CD4-positive, alpha-beta T cell (primary cell): Measurements from ENCODE around the gene THRB. TPM values are rescaled to one million over a fixed set of nuclear protein-coding genes. Genes with fewer than 3 reads are reported as not detected.

Experiments
- ATAC-seq: fragments of 200-7000 bp; cut with Tn5 transposase; one replicate; pipeline ENCODE4 v1.10.0; 2022; ENCODE audit warnings: mild to moderate bottlenecking; ENCODE audit not compliant: poor library complexity
- CTCF ChIA-PET: fragments of 350-600 bp; sonication (Branson Sonifier 250); formaldehyde crosslinking; loops from one replicate; lab custom pipeline; 2021; ENCODE audit warnings: antibody characterized with exemption, inconsistent platforms; lab: Charles Lee
- POLR2A ChIA-PET: fragments of 350-600 bp; sonication (Branson Sonifier 250); formaldehyde crosslinking; loops from one replicate; lab custom pipeline; 2021; ENCODE audit warnings: antibody characterized with exemption, inconsistent platforms; lab: Charles Lee
- DNase-seq, 14 experiments: peaks; one replicate each; pipeline ENCODE4 v3.0.0-alpha.2; 2013 to 2020; ENCODE audit warnings: mixed read lengths in 2 of 14
- H3K27ac ChIP-seq, 2 donors: one replicate each; pipeline versions ENCODE4 v1.5.1 to v1.7.0; 2013; ENCODE audit warnings: low read length in 2 of 2, low read depth in 1 of 2, mild to moderate bottlenecking in 1 of 2
- H3K27me3 ChIP-seq, 2 experiments: 1 replicate in 1 of 2; 2 replicates in 1 of 2; pipeline versions ENCODE4 v1.6.1 to v1.7.0; 2013; ENCODE audit warnings: low read length in 2 of 2, control low read depth in 1 of 2, mild to moderate bottlenecking in 1 of 2, moderate library complexity in 1 of 2; ENCODE audit not compliant: insufficient read depth in 2 of 2, control insufficient read depth in 1 of 2
- H3K36me3 ChIP-seq: one replicate; pipeline ENCODE4 v1.6.1; 2013; ENCODE audit warnings: low read length, control low read depth; ENCODE audit not compliant: insufficient read depth
- H3K4me1 ChIP-seq: one replicate; pipeline ENCODE4 v1.6.1; 2013; ENCODE audit warnings: low read length, control low read depth; ENCODE audit not compliant: insufficient read depth
- H3K4me3 ChIP-seq: one replicate; pipeline ENCODE4 v1.5.1; 2013; ENCODE audit warnings: mild to moderate bottlenecking, low read length, moderate library complexity
- H3K9me3 ChIP-seq, 2 experiments: 1 replicate in 1 of 2; 2 replicates in 1 of 2; pipeline versions ENCODE4 v1.6.1 to v1.7.0; 2013; ENCODE audit warnings: low read length in 2 of 2, mild to moderate bottlenecking in 2 of 2, control low read depth in 1 of 2, moderate library complexity in 1 of 2; ENCODE audit not compliant: control insufficient read depth in 1 of 2, insufficient read depth in 1 of 2
- H3K27ac Mint-ChIP-seq: one replicate; pipeline ENCODE4 v1.8.0; 2020; ENCODE audit warnings: mixed read lengths
- H3K27me3 Mint-ChIP-seq: one replicate; pipeline ENCODE4 v1.8.0; 2021; ENCODE audit warnings: mixed read lengths
- H3K36me3 Mint-ChIP-seq: one replicate; pipeline ENCODE4 v1.8.0; 2021; ENCODE audit warnings: low read depth, mixed read lengths
- H3K4me1 Mint-ChIP-seq: one replicate; pipeline ENCODE4 v1.8.0; 2021; ENCODE audit warnings: low read depth, mixed read lengths
- H3K4me3 Mint-ChIP-seq: one replicate; pipeline ENCODE4 v1.8.0; 2020; ENCODE audit warnings: mild to moderate bottlenecking, mixed read lengths
- H3K9me3 Mint-ChIP-seq: one replicate; pipeline ENCODE4 v1.8.0; 2020; ENCODE audit warnings: mixed read lengths
- intact Hi-C, 2 experiments: fragments of 100-400 bp; cut with DNase I in 1 of 2; cut with micrococcal nuclease in 1 of 2; formaldehyde crosslinking; loops; one replicate each; pipeline versions ENCODE4 v1.15.1 to v1.9.0; 2023 to 2025; cut with DNase I, micrococcal nuclease
- total RNA-seq, 174 experiments: library from RNA in 2 of 174; stranded (reverse) in 2 of 174; gene quantifications; one replicate each; pipeline ENCODE4 v1.2.3 and lab custom pipeline; 2021 to 2026
- TF ChIP-seq, protein P1 (sequence below): fragments of 200-600 bp; IDR thresholded peaks from one replicate; pipeline ENCODE4 v1.8.0; 2022; ENCODE audit warnings: antibody characterized with exemption, mild to moderate bottlenecking

THRB gene
- total RNA-seq, 2 experiments from 2014 or later: not detected

DNA sequence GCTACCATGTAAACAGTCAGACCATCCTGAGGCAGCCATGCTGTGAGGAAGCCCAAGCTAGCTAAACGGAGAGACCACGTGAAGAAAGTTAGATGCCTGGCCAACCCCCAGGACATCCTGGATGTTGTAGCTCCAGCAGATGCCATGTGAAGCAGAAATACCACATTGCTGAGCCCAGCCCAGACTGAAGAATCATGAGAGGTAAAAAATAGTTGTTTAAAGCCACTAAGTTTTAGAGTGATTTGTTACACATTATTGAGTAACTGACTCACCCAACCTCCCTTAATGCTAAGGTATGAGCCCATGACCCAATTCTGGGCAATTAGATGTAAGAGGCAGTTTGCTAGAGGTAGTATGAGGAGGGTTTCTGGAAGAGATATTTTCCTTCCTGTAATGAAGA is 200.5 kb downstream of the THRB start:
- H3K4me1 ChIP-seq: no peaks in the 10 kb centered on the region
- no peaks in the 10 kb centered on the region for H3K9me3 Mint-ChIP-seq
- TF ChIP-seq, protein P1, sequence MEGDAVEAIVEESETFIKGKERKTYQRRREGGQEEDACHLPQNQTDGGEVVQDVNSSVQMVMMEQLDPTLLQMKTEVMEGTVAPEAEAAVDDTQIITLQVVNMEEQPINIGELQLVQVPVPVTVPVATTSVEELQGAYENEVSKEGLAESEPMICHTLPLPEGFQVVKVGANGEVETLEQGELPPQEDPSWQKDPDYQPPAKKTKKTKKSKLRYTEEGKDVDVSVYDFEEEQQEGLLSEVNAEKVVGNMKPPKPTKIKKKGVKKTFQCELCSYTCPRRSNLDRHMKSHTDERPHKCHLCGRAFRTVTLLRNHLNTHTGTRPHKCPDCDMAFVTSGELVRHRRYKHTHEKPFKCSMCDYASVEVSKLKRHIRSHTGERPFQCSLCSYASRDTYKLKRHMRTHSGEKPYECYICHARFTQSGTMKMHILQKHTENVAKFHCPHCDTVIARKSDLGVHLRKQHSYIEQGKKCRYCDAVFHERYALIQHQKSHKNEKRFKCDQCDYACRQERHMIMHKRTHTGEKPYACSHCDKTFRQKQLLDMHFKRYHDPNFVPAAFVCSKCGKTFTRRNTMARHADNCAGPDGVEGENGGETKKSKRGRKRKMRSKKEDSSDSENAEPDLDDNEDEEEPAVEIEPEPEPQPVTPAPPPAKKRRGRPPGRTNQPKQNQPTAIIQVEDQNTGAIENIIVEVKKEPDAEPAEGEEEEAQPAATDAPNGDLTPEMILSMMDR: no peak
- intact Hi-C loops: no loop called here
- no peak overlapping the region for H3K27ac ChIP-seq
- no peaks in the 10 kb centered on the region for H3K4me1 Mint-ChIP-seq
- H3K36me3 Mint-ChIP-seq: no peaks in the 10 kb centered on the region
- no peak for ATAC-seq
- H3K27ac Mint-ChIP-seq: no peak overlapping the region
- H3K36me3 ChIP-seq: no peaks in the 10 kb centered on the region
- POLR2A ChIA-PET: no interaction called here
- H3K9me3 ChIP-seq: no peaks in the 10 kb centered on the region
- CTCF ChIA-PET: no interaction called here
- peaks cover 5% of the 10 kb centered on the region for H3K27me3 Mint-ChIP-seq
- no peak for DNase-seq
- H3K27me3 ChIP-seq: no peaks in the 10 kb centered on the region
- no peak overlapping the region for H3K4me3 ChIP-seq
- no peak overlapping the region for H3K4me3 Mint-ChIP-seq

DNA sequence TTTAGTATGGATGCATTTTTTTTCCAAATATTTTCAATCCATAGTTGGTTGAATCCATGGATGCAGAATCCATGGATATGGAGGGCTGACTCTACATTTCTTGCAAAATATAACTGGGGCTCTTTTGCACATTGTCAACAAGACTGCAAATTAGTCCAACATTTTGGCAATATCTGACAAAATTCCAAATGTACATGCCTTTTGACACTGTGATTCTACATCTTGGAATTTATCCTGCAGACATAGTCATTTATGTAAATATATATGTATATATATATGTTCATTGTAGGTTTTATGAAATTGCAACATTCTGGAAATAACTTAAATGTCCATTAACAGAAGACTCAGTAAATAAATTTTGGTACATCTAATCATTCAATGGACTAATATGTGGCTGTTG is 203.0 kb downstream of the THRB start:
- no peaks in the 10 kb centered on the region for H3K27me3 ChIP-seq
- Mint-ChIP-seq H3K27me3 (peaks cover under 1% of the 10 kb centered on the region), H3K36me3 (no peaks in the 10 kb centered on the region), H3K4me3 (no peak overlapping the region), H3K27ac (no peak overlapping the region), H3K9me3 (no peaks in the 10 kb centered on the region), H3K4me1 (no peaks in the 10 kb centered on the region)
- ATAC-seq (no peak), DNase-seq (no peak)
- H3K36me3 ChIP-seq: no peaks in the 10 kb centered on the region
- intact Hi-C loops: no loop called here
- ChIA-PET CTCF (no interaction called here), POLR2A (no interaction called here)
- TF ChIP-seq, protein P1: no peak
- H3K9me3 ChIP-seq: no peaks in the 10 kb centered on the region
- no peaks in the 10 kb centered on the region for H3K4me1 ChIP-seq
- no peak overlapping the region for H3K4me3 ChIP-seq
- no peak overlapping the region for H3K27ac ChIP-seq

DNA sequence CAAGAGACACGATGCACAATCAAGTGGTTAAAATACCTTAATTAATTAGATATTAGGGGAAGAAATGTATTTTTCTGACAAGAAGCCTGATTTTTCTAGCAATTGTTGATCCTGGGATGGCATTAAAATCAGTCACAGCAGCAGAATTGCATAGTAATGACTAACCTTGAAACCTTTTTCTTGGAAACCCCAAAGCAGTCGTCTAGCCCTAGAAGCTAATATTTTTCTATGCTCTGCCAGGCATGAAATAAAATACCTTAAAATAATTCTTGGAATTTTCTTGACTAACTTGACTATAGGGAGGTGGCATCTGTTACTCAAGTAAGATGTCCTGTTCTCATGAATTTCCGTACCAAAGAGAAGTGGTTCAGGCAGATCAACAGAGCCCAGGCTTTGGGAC is 204.1 kb downstream of the THRB start:
- TF ChIP-seq, protein P1: no peak
- Histone ChIP-seq H3K36me3 (no peaks in the 10 kb centered on the region), H3K9me3 (peaks cover 0 to 3% of the 10 kb centered on the region in 2 experiments), H3K27ac (no peak overlapping the region), H3K27me3 (no peaks in the 10 kb centered on the region), H3K4me1 (no peaks in the 10 kb centered on the region), H3K4me3 (no peak overlapping the region)
- no peak overlapping the region for H3K27ac Mint-ChIP-seq
- ChIA-PET CTCF (no interaction called here), POLR2A (no interaction called here)
- intact Hi-C loops: no loop called here
- ATAC-seq (no peak), DNase-seq (no peak)
- no peaks in the 10 kb centered on the region for H3K4me1 Mint-ChIP-seq
- H3K36me3 Mint-ChIP-seq: no peaks in the 10 kb centered on the region
- H3K27me3 Mint-ChIP-seq: no peaks in the 10 kb centered on the region
- H3K9me3 Mint-ChIP-seq: peaks cover 2% of the 10 kb centered on the region
- no peak overlapping the region for H3K4me3 Mint-ChIP-seq
